ENCODE results near the gene GRK1.
"Not testable (repeated sequence)": the region's sequence is repeated elsewhere in the genome, so short reads cannot be mapped to it uniquely, and the experiment has no call there.

The GRK1 gene

DNA sequence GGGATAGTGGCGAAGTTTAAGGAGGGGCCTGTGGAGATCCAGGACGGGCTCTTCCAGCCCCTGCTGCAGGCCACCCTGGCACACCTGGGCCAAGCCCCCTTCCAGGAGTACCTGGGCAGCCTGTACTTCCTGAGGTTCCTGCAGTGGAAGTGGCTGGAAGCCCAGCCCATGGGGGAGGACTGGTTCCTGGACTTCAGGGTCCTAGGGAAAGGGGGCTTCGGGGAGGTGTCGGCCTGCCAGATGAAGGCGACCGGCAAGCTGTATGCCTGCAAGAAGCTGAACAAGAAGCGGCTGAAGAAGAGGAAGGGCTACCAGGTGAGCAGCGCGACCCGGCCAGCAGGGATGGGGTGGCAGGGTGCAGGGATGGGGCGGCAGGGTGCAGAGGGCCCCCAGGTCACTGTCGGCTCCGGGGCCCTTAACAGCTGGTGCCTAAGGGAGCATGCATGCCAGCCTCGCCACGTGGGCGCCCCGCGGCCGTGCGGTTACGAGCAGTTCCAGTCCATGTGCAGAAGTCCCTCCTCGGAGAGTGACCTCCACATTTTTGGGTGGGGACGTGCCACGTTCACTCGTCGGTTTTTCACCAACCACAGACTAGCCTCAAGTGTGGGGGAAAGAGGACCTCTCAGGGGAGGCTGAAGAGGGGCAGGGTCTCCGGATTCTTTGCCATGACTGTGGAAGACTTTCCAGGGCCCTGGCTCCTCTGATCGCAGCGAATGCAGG lies 912 bp downstream of the GRK1 start:
- DNase-seq = no peak

DNA sequence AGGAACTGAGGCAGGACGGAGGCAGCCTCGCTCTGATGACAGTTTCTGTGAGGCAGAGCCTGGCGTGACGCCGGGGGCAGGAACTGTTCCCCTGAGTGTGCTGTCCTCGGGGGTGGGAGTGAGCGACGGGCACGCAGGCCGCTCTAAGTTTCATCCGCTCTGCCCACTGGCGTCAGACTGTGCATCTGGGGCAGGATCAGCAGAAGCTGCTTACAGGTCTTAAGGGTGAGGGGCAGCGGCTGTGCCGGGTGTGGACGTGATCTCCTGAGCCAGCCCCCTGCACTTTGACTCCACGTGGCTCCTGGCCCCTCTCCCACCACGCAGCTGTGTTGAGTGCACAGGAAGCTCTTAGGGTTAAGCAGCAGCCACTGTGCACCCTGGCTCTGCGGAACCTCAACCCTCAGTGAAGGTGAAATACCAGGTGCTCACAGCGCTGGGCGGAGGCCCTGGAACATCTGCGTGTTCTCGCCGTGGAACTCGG lies 1.5 kb downstream of the GRK1 start:
- DNase-seq = no peak

DNA sequence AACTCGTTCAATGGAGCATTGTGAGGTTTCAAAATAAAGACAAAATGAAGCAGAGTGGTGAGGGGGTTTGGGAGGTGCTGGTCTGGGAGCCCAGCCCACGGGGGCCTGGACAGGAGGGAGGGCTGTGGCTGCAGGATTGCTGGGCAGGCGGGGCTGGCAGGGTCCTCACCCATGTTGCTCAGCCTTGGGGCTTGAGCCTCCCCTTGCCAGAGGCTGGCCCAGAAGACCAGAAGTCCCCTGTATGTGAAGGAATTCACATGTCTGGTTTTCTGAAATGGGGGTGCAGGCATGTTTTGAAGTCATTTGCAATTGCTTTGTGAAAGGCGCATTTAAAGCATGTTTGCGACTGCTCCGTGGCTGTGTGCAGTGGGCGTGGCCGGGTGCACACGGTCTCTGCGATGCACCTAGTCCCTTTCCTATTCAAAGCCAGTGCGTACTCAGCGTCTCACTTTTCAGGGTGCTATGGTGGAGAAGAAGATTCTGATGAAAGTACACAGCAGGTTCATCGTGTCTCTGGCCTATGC lies 2.3 kb downstream of the GRK1 start:
- DNase-seq = no peak

DNA sequence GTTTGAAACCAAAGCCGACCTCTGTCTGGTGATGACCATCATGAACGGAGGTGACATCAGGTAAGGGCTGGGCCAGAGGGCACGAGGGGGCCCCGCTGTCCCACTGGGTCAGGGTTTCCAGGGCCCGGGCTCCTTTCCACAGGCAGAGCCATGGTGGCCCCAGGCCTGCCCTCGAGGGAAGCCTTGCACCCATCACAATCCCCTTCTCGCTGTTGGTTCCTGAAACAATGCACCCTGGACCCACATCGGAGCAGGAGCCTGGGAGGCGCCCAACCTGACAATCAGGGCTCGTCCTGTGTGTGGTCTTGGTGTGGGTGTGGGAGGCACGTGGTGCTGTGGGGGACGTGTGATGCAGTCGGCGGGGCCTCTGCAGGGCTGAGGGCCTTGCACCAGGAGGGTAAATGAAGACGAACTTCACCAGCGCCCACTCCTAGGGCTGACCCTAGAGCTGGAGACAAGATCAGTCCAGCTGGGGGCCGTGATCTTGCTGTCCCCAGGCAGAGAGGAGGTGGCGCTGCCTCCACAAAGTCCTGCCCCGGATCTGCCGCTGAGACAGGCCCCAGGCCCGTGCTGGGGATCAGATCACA lies 2.8 kb downstream of the GRK1 start:
- DNase-seq = no peak

DNA sequence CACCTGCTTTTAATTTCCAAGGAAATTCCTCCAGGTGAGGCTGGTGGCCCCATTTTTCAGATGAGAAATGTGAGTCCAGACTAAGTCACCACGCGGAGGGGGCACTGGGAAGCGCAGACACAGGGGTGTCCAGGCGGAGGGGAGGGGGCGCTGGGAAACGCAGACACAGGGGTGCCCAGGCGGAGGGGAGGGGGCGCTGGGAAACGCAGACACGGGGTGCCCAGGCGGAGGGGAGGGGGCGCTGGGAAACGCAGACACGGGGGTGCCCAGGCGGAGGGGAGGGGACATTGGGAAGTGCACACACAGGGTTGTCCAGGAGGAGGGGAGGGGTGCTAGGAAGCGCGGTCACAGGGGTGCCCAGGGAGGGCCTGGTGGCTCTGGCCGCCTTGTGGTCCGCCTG lies 3.5 kb downstream of the GRK1 start:
- DNase-seq = no peak

DNA sequence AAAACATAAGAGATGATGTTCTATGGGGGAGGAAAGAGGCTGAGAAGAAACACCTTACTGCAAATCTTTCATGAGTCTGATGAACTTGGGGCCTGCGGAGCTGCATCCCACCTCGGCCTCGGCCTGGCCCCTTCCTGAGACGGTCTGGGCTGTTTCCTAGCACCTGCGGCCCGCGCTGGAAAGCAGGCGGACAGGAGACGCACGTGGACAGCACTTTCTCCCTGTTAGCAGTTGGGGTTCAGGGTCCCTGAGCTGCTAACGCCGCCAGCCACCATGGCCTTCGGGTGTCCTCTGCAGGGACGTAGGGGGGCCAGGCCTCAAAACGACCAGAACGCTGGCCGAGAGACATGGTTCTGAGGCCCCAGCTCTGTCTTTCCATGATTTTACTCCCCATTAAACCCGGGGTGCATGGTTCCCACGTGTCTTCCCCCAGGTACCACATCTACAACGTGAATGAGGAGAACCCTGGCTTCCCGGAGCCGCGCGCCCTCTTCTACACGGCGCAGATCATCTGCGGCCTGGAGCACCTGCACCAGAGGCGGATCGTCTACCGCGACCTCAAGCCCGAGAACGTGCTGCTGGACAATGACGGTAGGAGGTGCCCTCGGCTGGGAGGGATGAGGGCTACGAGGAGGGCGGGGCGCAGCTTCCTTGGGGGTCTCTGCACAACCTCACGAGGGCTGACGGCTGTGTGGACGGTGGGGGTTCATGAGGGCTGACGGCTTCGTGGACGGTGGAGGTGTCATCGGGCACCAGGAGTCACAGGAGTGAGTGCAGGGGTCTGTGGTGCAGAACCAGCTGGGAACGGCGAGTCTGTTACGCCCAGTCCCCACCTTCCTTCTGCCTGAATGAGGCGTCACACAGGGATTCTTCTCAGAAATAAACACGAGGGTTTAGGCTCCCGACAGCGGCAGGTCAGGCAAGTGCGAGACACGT lies 4.3 kb downstream of the GRK1 start:
- DNase-seq = no peak

DNA sequence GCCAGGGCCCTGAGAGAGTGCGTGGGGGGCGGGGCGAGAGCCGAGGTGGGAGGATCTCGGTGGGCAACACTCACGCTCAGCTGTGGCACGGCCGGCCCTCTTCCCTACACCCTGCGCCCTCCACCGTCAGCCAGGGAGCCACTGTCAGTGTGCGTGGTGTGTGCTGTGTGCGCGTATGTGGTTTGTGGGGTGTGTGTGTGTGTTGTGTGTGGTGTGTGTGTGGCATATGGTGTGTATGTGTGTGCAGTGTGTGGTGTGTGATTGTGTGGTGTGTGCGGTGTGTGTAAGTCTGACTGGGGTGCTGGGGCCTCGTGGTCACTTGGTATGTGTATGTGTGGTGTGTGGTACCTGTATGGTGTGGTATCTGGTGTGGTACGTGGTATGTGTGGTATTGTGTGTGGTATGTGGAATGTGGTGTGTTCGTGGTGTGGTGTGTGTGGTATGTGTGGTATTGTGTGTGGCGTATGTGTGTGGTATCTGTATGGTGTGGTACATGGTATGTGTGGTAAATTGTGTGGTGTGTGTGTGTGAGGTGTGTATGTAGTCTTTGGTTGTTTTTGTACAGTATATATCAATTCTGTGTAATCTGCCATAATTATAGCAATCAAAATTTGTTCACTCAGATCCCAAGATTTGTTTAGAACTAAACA lies 5.1 kb downstream of the GRK1 start:
- DNase-seq = no peak

DNA sequence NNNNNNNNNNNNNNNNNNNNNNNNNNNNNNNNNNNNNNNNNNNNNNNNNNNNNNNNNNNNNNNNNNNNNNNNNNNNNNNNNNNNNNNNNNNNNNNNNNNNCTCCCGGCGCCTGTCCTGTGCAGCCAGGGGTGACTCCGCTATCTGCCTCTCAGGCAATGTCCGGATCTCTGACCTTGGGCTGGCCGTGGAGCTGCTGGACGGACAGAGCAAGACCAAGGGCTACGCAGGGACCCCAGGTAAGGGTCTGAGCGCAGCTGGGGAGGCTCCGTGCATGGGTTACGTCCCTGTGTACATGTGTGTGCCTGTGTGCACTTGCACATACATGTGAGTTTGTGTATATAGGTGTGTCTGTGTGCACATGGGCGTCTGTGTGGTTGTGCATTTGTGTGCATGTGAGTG lies 55.9 kb downstream of the GRK1 start:
- DNase-seq = no peak

DNA sequence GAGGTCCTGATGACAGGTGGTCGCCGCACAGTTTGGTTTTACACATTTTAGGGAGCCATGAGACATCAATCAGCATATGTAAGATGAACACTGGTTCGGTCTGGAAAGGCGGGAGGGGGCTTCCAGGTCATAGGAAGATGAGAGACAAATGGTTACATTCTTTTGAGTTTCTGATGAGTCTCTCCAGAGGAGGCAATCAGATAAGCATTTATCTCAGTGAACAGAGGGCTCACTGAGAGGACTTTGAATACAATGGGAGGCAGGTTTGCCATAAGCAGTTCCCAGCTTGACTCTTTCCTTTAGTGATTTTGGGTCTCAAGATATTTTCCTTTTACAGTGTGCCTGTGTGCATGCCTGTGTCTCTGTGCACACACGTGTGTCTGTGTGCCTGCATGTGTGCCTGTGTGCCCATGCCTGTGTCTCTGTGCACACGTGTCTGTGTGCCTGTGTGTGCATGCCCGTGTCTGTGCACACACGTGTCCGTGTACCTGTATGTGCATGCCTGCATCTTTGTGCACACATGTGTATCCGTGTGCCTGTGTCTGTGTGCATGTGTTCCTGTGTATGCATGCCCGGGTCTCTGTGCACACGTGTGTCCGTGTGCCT lies 56.5 kb downstream of the GRK1 start:
- no peak for DNase-seq

DNA sequence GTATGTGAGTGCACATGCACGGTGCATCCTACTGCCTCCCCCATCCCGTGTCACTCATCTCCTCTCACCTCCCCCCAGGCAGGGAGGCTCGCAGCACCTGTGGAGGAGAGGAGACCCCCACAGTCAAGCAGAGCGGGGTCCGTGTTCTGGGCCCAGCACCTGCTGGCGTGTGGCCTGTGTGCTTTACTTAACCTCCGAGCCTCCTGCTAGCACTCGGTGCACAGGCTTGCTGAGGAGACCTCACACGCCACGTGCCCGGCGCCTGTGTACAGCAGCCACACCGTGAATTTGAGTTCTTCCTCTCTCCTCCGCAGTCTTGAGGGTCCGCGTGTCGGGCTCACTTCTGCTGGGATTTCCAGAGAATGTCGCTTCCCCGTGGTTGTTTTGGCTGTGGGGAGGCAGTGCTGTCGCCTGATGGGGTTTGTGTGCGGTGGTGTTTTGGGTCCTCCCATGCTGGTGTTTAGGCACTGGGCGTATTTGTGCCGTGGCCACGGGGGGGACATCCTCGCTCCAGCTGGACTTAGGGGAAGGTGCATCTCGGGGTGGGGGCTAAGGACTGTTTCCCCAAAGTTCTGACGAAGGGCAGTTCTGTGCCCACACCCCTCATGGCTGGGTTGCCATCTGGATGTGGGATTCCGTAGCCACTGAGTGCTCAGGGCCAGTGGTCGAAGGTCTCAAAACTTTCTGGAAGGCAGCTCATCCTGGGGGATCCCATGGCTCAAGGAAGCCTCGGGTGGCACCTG lies 57.2 kb downstream of the GRK1 start:
- no peak for DNase-seq

DNA sequence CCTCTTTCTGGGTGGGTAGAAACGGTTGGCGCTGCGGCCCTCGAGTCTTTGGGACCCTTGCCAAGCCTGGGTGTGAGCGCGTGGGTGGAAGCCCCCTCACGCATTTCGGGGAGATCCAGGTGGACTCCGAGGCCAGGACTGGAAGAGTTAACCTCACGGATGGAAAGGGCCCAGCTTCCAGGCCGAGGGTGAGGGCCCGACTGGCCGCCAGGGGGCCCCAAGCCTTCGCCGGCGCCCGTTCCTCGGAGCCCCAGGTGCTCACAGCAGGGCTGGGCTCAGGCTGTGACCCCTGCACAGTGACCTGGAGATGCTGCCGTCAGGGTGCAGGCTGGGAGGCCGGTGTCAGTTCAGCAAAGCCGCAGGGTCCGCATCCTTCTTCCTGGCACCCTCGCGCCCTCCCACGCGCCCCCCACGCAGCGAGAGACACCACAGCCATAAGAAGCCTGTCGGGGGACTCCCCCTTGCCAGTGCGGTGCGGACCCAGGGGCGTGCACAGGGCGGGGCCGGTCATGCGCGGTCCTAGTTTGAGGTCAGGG lies 57.8 kb downstream of the GRK1 start:
- peak; percentile 58 for DNase-seq

DNA sequence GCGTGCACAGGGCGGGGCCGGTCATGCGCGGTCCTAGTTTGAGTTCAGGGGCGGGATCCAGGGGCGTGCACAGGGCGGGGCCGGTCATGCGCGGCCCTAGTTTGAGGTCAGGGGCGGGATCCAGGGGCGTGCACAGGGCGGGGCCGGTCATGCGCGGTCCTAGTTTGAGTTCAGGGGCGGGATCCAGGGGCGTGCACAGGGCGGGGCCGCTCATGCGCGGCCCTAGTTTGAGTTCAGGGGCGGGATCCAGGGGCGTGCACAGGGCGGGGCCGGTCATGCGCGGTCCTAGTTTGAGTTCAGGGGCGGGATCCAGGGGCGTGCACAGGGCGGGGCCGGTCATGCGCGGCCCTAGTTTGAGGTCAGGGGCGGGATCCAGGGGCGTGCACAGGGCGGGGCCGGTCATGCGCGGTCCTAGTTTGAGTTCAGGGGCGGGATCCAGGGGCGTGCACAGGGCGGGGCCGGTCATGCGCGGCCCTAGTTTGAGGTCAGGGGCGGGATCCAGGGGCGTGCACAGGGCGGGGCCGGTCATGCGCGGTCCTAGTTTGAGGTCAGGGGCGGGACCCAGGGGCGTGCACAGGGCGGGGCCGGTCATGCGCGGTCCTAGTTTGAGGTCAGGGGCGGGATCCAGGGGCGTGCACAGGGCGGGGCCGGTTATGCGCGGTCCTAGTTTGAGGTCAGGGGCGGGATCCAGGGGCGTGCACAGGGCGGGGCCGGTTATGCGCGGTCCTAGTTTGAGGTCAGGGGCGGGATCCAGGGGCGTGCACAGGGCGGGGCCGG lies 58.5 kb downstream of the GRK1 start:
- not testable (repeated sequence) for DNase-seq

DNA sequence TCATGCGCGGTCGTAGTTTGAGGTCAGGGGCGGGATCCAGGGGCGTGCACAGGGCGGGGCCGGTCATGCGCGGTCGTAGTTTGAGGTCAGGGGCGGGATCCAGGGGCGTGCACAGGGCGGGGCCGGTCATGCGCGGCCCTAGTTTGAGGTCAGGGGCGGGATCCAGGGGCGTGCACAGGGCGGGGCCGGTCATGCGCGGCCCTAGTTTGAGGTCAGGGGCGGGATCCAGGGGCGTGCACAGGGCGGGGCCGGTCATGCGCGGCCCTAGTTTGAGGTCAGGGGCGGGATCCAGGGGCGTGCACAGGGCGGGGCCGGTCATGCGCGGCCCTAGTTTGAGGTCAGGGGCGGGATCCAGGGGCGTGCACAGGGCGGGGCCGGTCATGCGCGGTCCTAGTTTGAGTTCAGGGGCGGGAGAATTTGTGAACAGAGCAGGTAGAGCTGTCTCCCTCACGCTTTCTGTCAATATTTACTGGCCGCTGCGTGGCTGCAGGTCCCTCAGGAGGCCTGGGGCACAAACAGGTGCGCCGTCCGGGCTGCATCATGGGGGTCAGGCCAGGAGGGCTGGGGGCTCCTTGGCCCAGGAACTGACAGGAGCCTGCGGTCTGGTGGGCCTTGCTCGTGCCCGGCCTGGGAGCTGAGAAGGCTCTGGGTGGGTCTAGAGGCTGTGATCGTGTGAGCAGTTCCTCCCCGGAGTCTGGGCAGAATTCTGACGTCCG lies 59.2 kb downstream of the GRK1 start:
- not testable (repeated sequence) for DNase-seq

DNA sequence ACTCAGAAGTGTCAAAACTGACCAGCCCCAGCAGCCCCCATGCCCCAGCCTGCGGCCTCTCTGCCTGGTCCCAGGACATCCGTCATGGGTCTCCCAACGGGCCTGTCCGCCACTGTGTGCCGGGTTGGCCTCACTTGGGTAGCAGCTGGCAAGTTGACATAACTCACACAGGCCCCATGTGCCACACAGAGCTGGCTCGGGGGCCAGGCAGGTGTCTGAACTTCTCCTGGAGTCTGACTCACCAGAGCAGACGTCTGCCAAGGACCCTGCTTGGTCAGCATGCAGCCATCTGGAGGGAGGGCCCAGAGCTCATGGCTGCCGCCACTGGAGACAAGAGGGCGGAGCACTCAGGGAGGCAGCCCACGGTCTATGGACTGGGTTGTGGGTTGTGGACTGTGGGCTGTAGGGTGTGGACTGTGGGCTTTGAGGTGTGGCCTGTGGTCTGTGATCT lies 60.0 kb downstream of the GRK1 start:
- DNase-seq = no peak

DNA sequence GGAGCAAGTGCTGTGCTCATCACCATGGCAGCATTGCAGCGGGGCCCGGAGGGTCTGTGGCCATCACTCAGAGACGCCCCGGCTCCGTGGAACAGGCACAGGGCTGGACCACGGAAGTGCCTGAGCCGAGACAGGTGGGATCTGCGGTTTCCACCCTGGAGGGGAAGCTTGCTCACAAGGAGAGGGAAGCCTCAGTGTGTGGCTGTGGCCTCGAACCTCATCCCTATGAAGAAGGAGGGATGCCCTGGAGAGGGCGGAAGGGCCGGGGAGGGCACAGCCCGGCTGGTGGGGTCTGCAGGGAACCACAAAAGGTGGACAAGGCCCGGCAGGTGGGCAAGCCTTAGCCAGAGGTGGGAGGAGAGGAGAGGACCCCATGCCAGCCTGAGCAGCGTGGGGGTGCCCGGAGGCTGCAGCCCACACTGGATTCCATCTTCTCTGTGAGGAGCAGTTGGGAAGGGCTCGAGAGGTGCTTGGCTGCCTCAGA lies 61.6 kb downstream of the GRK1 start:
- no peak for DNase-seq

DNA sequence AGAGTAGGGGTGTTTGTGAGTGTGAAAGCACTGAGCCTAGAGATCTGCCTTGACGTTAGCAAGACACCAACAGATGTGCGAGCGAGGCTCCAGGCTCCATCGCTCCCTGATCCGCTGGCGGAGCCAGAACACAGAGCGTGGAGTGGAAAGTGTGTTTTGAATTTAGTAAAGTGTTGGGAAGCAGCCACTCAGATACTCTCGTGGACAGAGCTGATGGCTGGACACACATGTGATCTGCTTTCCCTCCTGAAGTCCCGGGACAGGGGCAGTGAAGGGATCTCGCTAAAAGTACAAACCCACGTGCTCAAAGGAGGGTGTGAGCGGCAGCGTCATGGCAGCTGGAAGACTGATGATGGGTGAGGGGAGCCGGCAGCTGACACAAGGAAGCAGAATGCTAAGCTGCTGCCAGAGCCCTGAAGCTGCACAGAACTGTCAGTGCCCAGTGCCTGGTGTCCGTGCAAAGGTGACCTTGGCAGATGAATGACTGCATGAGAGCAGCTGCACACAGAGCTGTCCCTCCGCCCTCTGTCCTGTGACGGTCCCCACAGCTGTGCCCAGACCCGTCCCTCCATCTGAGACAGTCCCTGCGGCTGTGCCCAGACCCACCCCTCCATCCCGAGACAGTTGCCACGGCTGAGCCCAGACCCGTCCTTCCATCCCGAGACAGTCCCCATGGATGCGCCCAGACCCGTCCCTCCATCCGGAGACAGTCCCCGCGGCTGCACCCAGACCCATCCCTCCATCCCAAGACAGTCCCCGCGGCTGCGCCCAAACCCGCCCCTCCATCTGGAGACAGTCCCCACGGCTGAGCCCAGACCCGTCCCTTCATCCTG lies 62.4 kb downstream of the GRK1 start:
- DNase-seq = no peak

DNA sequence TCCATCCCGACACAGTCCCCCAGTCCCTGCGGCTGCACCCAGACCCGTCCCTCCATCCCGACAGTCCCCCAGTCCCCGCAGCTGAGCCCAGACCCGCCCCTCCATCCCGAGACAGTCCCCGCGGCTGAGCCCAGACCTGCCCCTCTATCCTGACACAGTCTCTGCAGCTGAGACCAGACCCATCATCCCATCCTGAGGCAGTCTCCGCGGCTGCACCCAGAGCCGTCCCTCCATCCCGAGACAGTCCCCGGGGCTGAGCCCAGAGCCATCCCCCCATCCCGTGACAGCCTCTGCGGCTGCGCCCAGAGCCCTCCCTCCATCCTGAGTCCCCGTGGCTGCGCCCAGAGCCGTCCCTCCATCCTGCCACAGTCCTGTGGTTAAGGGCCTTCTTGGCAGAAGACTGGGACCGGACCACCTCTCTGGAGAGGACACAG lies 63.3 kb downstream of the GRK1 start:
- no peak for DNase-seq

DNA sequence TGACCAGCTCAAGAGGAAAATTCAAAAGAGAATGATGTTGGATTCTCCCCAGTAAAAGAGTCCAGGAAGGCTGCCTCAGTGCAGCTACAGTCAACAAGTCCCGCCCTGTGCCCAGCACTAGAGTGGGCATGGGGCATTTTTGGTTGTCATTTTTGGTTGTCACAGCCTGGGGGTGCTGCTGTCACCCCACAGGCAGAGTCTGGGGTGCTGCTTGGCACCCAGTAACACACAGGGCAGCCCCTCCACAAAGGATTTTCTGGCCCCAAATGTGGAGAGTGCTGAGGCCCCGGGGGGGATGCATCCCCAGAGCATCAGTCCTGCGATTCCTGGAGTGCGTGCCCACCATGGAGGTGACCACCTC lies 63.8 kb downstream of the GRK1 start:
- DNase-seq = no peak
